Loucy (cell line): ENCODE data around the gene TRIM34.
"Not testable (repeated sequence)": the region's sequence is repeated elsewhere in the genome, so short reads cannot be mapped to it uniquely, and the experiment has no call there.

Experiments
- H2AFZ ChIP-seq: fragments of 200-600 bp; sonication (generic); 2 replicates; pipeline ENCODE4 v1.6.0; 2016; ENCODE audit warnings: antibody characterized with exemption, mild to moderate bottlenecking, low read length, moderate library complexity
- H3F3A ChIP-seq: fragments of 200-600 bp; 2 replicates; pipeline ENCODE4 v1.6.0; 2016; ENCODE audit warnings: antibody characterized with exemption, low read depth, mild to moderate bottlenecking
- H3K27me3 ChIP-seq: fragments of 200-600 bp; sonication (generic); 2 replicates; pipeline ENCODE4 v1.6.1; 2014; ENCODE audit warnings: low read length, mild to moderate bottlenecking; ENCODE audit not compliant: insufficient read depth, poor library complexity, severe bottlenecking
- H3K36me3 ChIP-seq: fragments of 200-600 bp; sonication (generic); 2 replicates; pipeline ENCODE4 v1.6.1; 2016; ENCODE audit warnings: low read length; ENCODE audit not compliant: insufficient read depth
- H3K4me1 ChIP-seq: fragments of 200-600 bp; sonication (generic); 2 replicates; pipeline ENCODE4 v1.5.1; 2014; ENCODE audit warnings: low read length, mild to moderate bottlenecking; ENCODE audit not compliant: insufficient read depth, poor library complexity, severe bottlenecking
- H3K4me2 ChIP-seq: fragments of 200-600 bp; sonication (generic); 2 replicates; pipeline ENCODE4 v1.6.0; 2014; ENCODE audit warnings: antibody characterized with exemption, low read length, low read depth, mild to moderate bottlenecking; ENCODE audit not compliant: poor library complexity, severe bottlenecking
- H3K4me3 ChIP-seq: fragments of 200-600 bp; sonication (generic); 2 replicates; pipeline ENCODE4 v1.5.1; 2014; ENCODE audit warnings: low read length, mild to moderate bottlenecking, mixed read lengths; ENCODE audit not compliant: poor library complexity, severe bottlenecking
- H3K79me2 ChIP-seq: fragments of 200-600 bp; sonication (generic); 2 replicates; pipeline ENCODE4 v1.6.1; 2014; ENCODE audit warnings: low read length; ENCODE audit not compliant: insufficient read depth
- H3K9ac ChIP-seq: fragments of 200-600 bp; sonication (generic); 2 replicates; pipeline ENCODE4 v1.6.0; 2014; ENCODE audit warnings: mild to moderate bottlenecking, low read depth, low read length, moderate library complexity; ENCODE audit not compliant: poor library complexity, severe bottlenecking
- H3K9me2 ChIP-seq: fragments of 200-600 bp; sonication (generic); replicated peaks from 2 replicates; pipeline ENCODE4 v1.6.1; 2016; ENCODE audit warnings: low read depth, low read length, mixed read lengths
- H3K9me3 ChIP-seq: fragments of 200-600 bp; sonication (generic); 2 replicates; pipeline ENCODE4 v1.6.1; 2014; ENCODE audit warnings: mild to moderate bottlenecking, antibody characterized with exemption, low read length, low read depth; ENCODE audit not compliant: insufficient read depth
- H4K20me1 ChIP-seq: fragments of 200-600 bp; sonication (generic); 2 replicates; pipeline ENCODE4 v1.6.0; 2014; ENCODE audit warnings: antibody characterized with exemption, low read length, mild to moderate bottlenecking; ENCODE audit not compliant: insufficient read depth, poor library complexity, severe bottlenecking
- CTCF ChIP-seq: fragments of 200-600 bp; sonication (generic); conservative IDR thresholded peaks from 2 replicates; pipeline ENCODE4 v1.5.1; 2014; ENCODE audit warnings: mild to moderate bottlenecking, antibody characterized with exemption, low read length
- EZH2phosphoT487 ChIP-seq: fragments of 200-600 bp; IDR thresholded peaks from 2 replicates; pipeline ENCODE4 v1.6.1; 2018; ENCODE audit warnings: antibody characterized with exemption, mild to moderate bottlenecking, moderate library complexity, borderline replicate concordance

The TRIM34 gene

GRCh38 chr11:5674391-5674790 is 49.6 kb downstream of the TRIM34 start:
- Histone ChIP-seq H2AFZ (no peak overlapping the region), H3K4me1 (no peaks in the 10 kb centered on the region), H3K4me3 (no peak overlapping the region), H3F3A (no peaks in the 10 kb centered on the region), H3K4me2 (no peak overlapping the region), H3K36me3 (peaks cover 30% of the 10 kb centered on the region; the same call in 1 of the 2 replicates), H3K9ac (no peak overlapping the region), H3K9me2 (no peaks in the 10 kb centered on the region), H4K20me1 (no peaks in the 10 kb centered on the region), H3K27me3 (no peaks in the 10 kb centered on the region), H3K9me3 (no peaks in the 10 kb centered on the region), H3K79me2 (no peaks in the 10 kb centered on the region)
- no peak for TF ChIP-seq CTCF
- no peak for TF ChIP-seq EZH2phosphoT487

- H3K27me3 ChIP-seq, result no peaks in the 10 kb centered on the region
- TF ChIP-seq EZH2phosphoT487, result no peak
- TF ChIP-seq CTCF, result no peak
- peaks cover 4% of the 10 kb centered on the region for H4K20me1 ChIP-seq
Observed at GRCh38 chr11:5679811-5680210, 55.0 kb downstream of the TRIM34 start.

GRCh38 chr11:5682890-5683441 is 58.2 kb downstream of the TRIM34 start:
- H3K4me2 ChIP-seq, H3K27me3 ChIP-seq, H4K20me1 ChIP-seq, H3F3A ChIP-seq, H2AFZ ChIP-seq, H3K9me3 ChIP-seq, H3K9ac ChIP-seq, H3K4me1 ChIP-seq, H3K36me3 ChIP-seq, H3K4me3 ChIP-seq, H3K9me2 ChIP-seq: not testable (repeated sequence)
- peaks cover 11% of the 10 kb centered on the region; the same call in 1 of the 2 replicates for H3K79me2 ChIP-seq

More at GRCh38 chr11:5679811-5680210, 55.0 kb downstream of the TRIM34 start:
- Histone ChIP-seq H3K9me3 (no peaks in the 10 kb centered on the region), H3K9me2 (no peaks in the 10 kb centered on the region), H3K79me2 (peaks cover 11% of the 10 kb centered on the region; the same call in 1 of the 2 replicates), H3K4me2 (no peak overlapping the region), H3K4me3 (no peak overlapping the region), H3K4me1 (peaks cover 6% of the 10 kb centered on the region), H3F3A (no peaks in the 10 kb centered on the region), H3K9ac (no peak overlapping the region), H3K36me3 (peaks cover 16% of the 10 kb centered on the region; the same call in 1 of the 2 replicates), H2AFZ (no peak overlapping the region)

- H3K4me3 ChIP-seq, result peak overlapping the region; percentile 82
- not testable (repeated sequence) for H4K20me1 ChIP-seq, H2AFZ ChIP-seq, H3K4me1 ChIP-seq, H3K9me2 ChIP-seq, H3K36me3 ChIP-seq, H3F3A ChIP-seq, H3K27me3 ChIP-seq, H3K9me3 ChIP-seq
- peak overlapping the region; percentile 85 for H3K9ac ChIP-seq
- peak overlapping the region; percentile 92 for H3K4me2 ChIP-seq
- H3K79me2 ChIP-seq, result peaks cover 11% of the 10 kb centered on the region; the same call in 1 of the 2 replicates
Observed at GRCh38 chr11:5683620-5684019, 58.8 kb downstream of the TRIM34 start.
